ENCODE measurements around the gene TBC1D10B. TPM values are rescaled to one million over a fixed set of nuclear protein-coding genes. Genes with fewer than 3 reads are reported as not detected.

Gene TBC1D10B
- total RNA-seq, 1 donor from 2014 or later, result 51.9 TPM

DNA sequence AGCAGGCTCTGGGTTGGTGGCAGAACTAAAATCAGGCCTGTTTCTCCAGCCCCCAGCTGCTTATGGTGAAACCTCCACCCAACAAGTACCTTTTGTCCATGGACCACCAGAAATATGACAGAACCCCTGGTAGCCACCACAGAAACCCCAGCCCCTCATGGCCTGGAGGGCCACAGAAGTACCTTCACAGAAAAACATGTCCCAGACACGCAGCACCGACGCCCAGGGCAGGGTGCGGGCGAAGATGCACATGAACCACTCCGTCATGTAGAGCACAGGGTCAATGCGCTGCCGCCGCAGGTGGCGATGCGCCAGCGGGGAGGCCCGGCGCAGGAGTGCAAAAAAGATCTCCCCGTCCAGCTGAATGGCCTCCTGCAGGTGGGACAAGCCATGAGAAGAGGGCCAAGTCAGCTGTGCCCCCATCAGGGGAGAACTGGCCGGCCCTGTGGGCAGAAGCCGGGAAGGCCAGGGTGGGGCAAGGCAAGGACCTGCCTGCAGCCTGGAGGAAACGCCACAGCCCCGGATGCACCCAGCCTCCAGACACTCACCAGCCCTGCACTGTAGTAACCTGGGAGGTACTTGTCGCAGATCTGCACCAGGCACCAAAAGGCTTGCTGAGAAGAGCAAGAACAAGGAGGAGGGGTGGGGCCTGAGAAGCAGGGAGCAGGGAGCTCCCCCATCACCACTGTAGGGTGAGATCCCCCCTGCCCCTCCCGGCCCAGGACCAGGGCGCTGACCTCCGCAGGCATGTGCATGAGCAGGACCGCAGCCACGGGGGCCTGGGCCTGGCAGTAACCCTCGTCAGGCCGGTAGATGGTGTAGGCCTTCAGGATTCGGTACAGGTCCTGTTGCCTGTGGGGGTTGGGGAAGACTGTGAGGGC, 11.1 kb downstream of the TBC1D10B start:
- TF ChIP-seq, protein P1, sequence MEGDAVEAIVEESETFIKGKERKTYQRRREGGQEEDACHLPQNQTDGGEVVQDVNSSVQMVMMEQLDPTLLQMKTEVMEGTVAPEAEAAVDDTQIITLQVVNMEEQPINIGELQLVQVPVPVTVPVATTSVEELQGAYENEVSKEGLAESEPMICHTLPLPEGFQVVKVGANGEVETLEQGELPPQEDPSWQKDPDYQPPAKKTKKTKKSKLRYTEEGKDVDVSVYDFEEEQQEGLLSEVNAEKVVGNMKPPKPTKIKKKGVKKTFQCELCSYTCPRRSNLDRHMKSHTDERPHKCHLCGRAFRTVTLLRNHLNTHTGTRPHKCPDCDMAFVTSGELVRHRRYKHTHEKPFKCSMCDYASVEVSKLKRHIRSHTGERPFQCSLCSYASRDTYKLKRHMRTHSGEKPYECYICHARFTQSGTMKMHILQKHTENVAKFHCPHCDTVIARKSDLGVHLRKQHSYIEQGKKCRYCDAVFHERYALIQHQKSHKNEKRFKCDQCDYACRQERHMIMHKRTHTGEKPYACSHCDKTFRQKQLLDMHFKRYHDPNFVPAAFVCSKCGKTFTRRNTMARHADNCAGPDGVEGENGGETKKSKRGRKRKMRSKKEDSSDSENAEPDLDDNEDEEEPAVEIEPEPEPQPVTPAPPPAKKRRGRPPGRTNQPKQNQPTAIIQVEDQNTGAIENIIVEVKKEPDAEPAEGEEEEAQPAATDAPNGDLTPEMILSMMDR (IDR thresholded peaks at IDR 0.05; ENCODE audit: insufficient read depth, low read length, poor library complexity, severe bottlenecking), result no peak
- H3K4me3 ChIP-seq (ENCODE audit: low read depth, low read length), result no peak overlapping the region
- peaks cover 4% of the 10 kb centered on the region for H3K36me3 ChIP-seq (ENCODE audit: control insufficient read depth, insufficient read depth, low read length)
- DNase-seq (ENCODE audit: low read depth), result no peak
- no peaks in the 10 kb centered on the region for H3K27me3 ChIP-seq (ENCODE audit: control insufficient read depth, insufficient read depth, low read length)

- Histone ChIP-seq H3K4me3 (ENCODE audit: low read depth, low read length) (no peak overlapping the region), H3K36me3 (ENCODE audit: control insufficient read depth, insufficient read depth, low read length) (peaks cover 4% of the 10 kb centered on the region), H3K27me3 (ENCODE audit: control insufficient read depth, insufficient read depth, low read length) (no peaks in the 10 kb centered on the region)
- TF ChIP-seq, protein P1 (IDR thresholded peaks at IDR 0.05; ENCODE audit: insufficient read depth, low read length, poor library complexity, severe bottlenecking), result no peak
- no peak for DNase-seq (ENCODE audit: low read depth)
Measured at GRCh38 chr16:30358577-30358936, 11.7 kb downstream of the TBC1D10B start.

DNA sequence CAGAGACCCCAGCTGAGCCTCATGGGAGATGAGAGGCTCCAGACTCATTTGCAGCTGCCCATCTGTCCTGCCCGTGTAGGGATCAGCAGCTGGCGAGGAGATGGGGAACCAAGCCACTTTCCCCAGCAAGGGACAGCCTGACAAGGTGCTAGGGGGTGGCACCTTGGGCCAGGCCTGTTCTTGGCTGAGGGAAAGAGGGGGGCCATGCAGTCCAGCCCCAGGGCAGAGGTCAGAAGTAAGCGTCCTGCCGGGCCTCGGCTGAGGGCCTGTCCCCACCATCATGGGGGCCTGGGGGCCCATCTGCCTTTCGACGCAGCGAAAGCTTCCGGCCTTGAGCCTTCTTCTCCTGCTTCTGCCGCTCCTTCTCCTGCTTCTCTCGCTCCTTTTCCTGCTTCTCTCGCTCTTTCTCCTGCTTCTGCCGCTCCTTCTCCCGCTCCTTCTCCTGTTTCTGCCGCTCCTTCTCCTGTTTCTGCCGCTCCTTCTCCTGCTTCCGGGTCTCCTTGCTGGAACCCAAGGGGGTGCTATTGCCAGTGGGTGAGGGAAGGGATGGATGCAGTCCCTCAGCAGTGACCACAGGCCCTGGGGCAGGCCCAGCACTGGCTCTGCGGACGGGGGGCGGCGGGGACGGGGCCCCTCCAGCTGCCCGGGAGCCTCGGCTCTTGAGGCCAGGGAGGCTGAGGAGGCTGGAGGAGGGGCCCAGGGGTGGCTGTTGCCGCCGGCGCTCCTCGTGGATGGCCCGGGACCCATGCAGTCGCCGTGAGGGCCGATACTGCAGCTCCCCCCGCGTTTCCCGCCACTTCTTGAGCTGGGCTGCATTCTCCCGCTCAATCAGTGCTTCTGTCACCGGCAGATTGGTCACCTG, 12.3 kb downstream of the TBC1D10B start:
- DNase-seq (ENCODE audit: low read depth), result no peak
- TF ChIP-seq, protein P1 (IDR thresholded peaks at IDR 0.05; ENCODE audit: insufficient read depth, low read length, poor library complexity, severe bottlenecking), result no peak
- Histone ChIP-seq H3K4me3 (ENCODE audit: low read depth, low read length) (no peak overlapping the region), H3K27me3 (ENCODE audit: control insufficient read depth, insufficient read depth, low read length) (no peaks in the 10 kb centered on the region), H3K36me3 (ENCODE audit: control insufficient read depth, insufficient read depth, low read length) (peaks cover 4% of the 10 kb centered on the region)

- Histone ChIP-seq H3K4me3 (ENCODE audit: low read depth, low read length) (no peak overlapping the region), H3K36me3 (ENCODE audit: control insufficient read depth, insufficient read depth, low read length) (peaks cover 5% of the 10 kb centered on the region), H3K27me3 (ENCODE audit: control insufficient read depth, insufficient read depth, low read length) (no peaks in the 10 kb centered on the region)
- no peak for DNase-seq (ENCODE audit: low read depth)
- TF ChIP-seq, protein P1 (IDR thresholded peaks at IDR 0.05; ENCODE audit: insufficient read depth, low read length, poor library complexity, severe bottlenecking), result no peak
Measured at GRCh38 chr16:30357085-30357714, 13.1 kb downstream of the TBC1D10B start.

- peaks cover 5% of the 10 kb centered on the region for H3K36me3 ChIP-seq (ENCODE audit: control insufficient read depth, insufficient read depth, low read length)
- H3K27me3 ChIP-seq (ENCODE audit: control insufficient read depth, insufficient read depth, low read length), result no peaks in the 10 kb centered on the region
- no peak overlapping the region for H3K4me3 ChIP-seq (ENCODE audit: low read depth, low read length)
- DNase-seq (ENCODE audit: low read depth), result no peak
- TF ChIP-seq, protein P1 (IDR thresholded peaks at IDR 0.05; ENCODE audit: insufficient read depth, low read length, poor library complexity, severe bottlenecking), result no peak
Measured at GRCh38 chr16:30356401-30357084, 13.8 kb downstream of the TBC1D10B start.
